Kidney epithelial cell (primary cell): Measurements from ENCODE around the gene MTHFD1. TPM values are rescaled to one million over a fixed set of nuclear protein-coding genes. Genes with fewer than 3 reads are reported as not detected.

Experiments
- DNase-seq: peaks from one replicate; pipeline ENCODE4 v3.0.0-alpha.2; 2010; ENCODE audit warnings: low read depth
- H3K27me3 ChIP-seq: 2 replicates; pipeline ENCODE4 v1.6.0; 2011; ENCODE audit warnings: low read length; ENCODE audit not compliant: control insufficient read depth, insufficient read depth
- H3K36me3 ChIP-seq: 2 replicates; pipeline ENCODE4 v1.5.1; 2011; ENCODE audit warnings: low read length; ENCODE audit not compliant: control insufficient read depth, insufficient read depth
- H3K4me3 ChIP-seq: 2 replicates; pipeline ENCODE4 v1.5.1; 2011; ENCODE audit warnings: low read depth, mild to moderate bottlenecking, control low read depth, low read length
- CTCF ChIP-seq: IDR thresholded peaks from 2 replicates; pipeline ENCODE4 v1.5.1; 2011; ENCODE audit warnings: mild to moderate bottlenecking, moderate library complexity, low read length, control low read depth, inconsistent platforms; ENCODE audit not compliant: insufficient read depth, poor library complexity, severe bottlenecking
- total RNA-seq: library from RNA; depleted of rRNA; stranded (reverse); fragments of >200 nt; gene quantifications from 2 replicates; pipeline ENCODE4 v1.2.3, GENCODE V29; 2015

The MTHFD1 gene
- total RNA-seq, 1 donor from 2014 or later: 44.4 TPM

DNA sequence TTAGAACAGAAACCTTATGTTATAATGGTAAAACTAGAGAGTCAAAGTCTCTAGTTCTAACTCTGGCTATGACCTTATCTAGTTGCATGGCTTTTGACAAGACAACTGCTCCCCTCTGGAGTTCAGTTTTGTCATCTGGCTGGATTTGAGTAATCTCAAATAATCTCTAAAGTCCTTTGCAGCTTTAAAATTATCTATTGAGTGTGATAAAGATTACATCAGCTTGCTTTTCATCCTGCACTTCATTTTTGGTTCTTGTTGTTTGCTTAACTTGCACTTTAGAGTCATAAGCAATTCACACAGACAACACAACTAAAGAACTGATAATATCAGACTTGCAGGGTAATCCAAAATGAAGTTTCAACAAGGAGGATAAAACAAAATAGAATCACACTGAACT is 79.4 kb downstream of the MTHFD1 start:
- peaks cover 1% of the 10 kb centered on the region for H3K36me3 ChIP-seq
- no peak overlapping the region for H3K4me3 ChIP-seq
- TF ChIP-seq CTCF: no peak
- H3K27me3 ChIP-seq: no peaks in the 10 kb centered on the region
- DNase-seq: no peak

- H3K36me3 ChIP-seq: peaks cover 1% of the 10 kb centered on the region
Observed at GRCh38 chr14:64468451-64468850, 80.3 kb downstream of the MTHFD1 start.

GRCh38 chr14:64474041-64474440 is 85.9 kb downstream of the MTHFD1 start:
- no peak for DNase-seq
- TF ChIP-seq CTCF: no peak
- Histone ChIP-seq H3K36me3 (no peaks in the 10 kb centered on the region), H3K27me3 (no peaks in the 10 kb centered on the region), H3K4me3 (no peak overlapping the region)

More at GRCh38 chr14:64468451-64468850, 80.3 kb downstream of the MTHFD1 start:
- no peak for TF ChIP-seq CTCF
- DNase-seq: no peak
- Histone ChIP-seq H3K27me3 (no peaks in the 10 kb centered on the region), H3K4me3 (no peak overlapping the region)

DNA sequence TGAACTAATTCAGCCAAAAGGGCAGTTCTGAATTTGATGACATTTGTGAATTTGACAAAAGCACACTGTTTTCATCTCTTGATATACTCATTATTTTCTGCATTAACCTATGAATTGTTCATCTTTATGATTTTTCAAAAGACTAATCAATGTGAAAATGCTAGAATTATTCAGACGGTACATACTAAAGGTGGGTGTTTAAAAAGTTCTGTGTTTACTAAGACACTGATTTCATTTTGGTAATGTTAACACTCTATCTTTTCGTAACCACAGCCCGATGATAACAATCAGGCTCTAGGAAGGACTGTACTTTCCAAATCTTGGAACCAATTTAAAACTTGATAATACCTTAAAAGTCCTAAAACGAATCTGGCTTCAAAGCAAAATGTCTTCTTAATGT is 86.5 kb downstream of the MTHFD1 start:
- no peak for TF ChIP-seq CTCF
- no peaks in the 10 kb centered on the region for H3K36me3 ChIP-seq
- no peak for DNase-seq
- no peaks in the 10 kb centered on the region for H3K27me3 ChIP-seq
- H3K4me3 ChIP-seq: no peak overlapping the region

DNA sequence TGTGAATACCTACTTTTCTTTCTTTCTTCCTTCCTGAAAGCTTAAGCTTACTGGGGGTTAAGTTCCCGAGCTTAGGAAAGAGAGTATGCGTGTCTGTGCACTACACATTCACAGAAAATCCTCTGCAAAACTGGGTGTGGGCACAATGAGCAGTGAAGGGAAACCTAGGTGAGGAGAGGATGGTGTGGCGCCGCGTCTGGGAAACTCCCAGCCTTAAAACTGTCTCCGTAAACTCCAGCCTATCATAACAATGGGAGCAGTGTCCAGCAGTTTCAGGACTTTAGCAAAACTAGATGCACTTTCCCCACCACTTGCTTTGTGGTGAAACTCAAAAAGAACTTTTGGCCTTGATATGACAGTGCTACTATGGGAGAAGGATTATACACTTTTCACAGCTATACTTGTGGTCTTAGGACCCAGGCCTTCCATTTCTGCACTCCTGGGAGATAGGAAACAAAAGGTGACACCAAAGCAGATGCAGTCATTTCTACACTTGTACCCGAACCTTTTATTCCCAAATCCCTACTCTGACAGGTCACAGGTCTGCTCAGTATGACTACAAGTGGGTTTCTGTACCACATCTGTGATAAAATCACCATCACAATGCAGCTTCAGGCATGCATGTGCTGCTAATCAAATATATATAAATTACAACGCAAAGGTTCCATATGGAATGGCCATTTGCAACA is 87.6 kb downstream of the MTHFD1 start:
- no peak for TF ChIP-seq CTCF
- no peaks in the 10 kb centered on the region for H3K27me3 ChIP-seq
- H3K36me3 ChIP-seq: no peaks in the 10 kb centered on the region
- no peak for DNase-seq
- H3K4me3 ChIP-seq: no peak overlapping the region

DNA sequence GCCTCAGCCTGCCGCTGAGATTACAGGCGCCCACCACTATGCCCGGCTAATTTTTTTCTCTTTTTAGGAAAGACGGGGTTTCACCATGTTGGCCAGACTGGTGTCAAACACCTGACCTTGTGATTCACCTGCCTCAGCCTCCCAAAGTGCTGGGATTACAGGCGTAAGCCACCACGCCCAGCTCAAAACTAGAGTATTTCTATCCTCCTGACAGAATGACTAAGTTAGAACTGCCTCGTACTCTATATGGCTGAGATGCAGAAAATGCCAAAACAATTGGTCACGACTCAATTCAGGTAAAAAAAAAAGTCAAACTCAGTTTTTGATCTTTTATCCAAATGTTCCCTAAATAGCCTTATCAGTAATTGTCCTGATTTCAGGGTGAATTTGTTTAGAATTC is 88.3 kb downstream of the MTHFD1 start:
- no peaks in the 10 kb centered on the region for H3K27me3 ChIP-seq
- no peak for DNase-seq
- TF ChIP-seq CTCF: no peak
- no peak overlapping the region for H3K4me3 ChIP-seq
- no peaks in the 10 kb centered on the region for H3K36me3 ChIP-seq
